ENCODE data around the gene PKDCC. TPM values are rescaled to one million over a fixed set of nuclear protein-coding genes. Genes with fewer than 3 reads are reported as not detected.
"Not testable (repeated sequence)": the region's sequence is repeated elsewhere in the genome, so short reads cannot be mapped to it uniquely, and the experiment has no call there.

Gene PKDCC
- total RNA-seq, 2 donors from 2014 or later: not detected

GRCh38 chr2:42076357-42077225, 28.8 kb downstream of the PKDCC start:
- peaks cover 10% of the 10 kb centered on the region for H3K27me3 Mint-ChIP-seq
- ATAC-seq (replicated peaks): no peak
- H3K4me1 Mint-ChIP-seq: no peaks in the 10 kb centered on the region
- H3K36me3 Mint-ChIP-seq (ENCODE audit: low read depth): no peaks in the 10 kb centered on the region
- H3K4me3 Mint-ChIP-seq: no peak overlapping the region
- no peak overlapping the region for H3K27ac Mint-ChIP-seq
- H3K9me3 Mint-ChIP-seq: no peaks in the 10 kb centered on the region

- Mint-ChIP-seq H3K27ac (no peak overlapping the region), H3K9me3 (no peaks in the 10 kb centered on the region), H3K36me3 (ENCODE audit: low read depth) (no peaks in the 10 kb centered on the region), H3K27me3 (peaks cover 10% of the 10 kb centered on the region), H3K4me1 (no peaks in the 10 kb centered on the region), H3K4me3 (no peak overlapping the region)
- ATAC-seq (replicated peaks): no peak
Measured at GRCh38 chr2:42077343-42077742, 29.5 kb downstream of the PKDCC start.

GRCh38 chr2:42079737-42080287, 32.0 kb downstream of the PKDCC start:
- no peaks in the 10 kb centered on the region for H3K36me3 Mint-ChIP-seq (ENCODE audit: low read depth)
- H3K4me3 Mint-ChIP-seq: no peak overlapping the region
- H3K9me3 Mint-ChIP-seq: no peaks in the 10 kb centered on the region
- H3K4me1 Mint-ChIP-seq: peaks cover 5% of the 10 kb centered on the region
- no peak overlapping the region for H3K27ac Mint-ChIP-seq
- H3K27me3 Mint-ChIP-seq: peaks cover 10% of the 10 kb centered on the region
- ATAC-seq (replicated peaks): no peak

GRCh38 chr2:42081151-42081550, 33.3 kb downstream of the PKDCC start:
- H3K9me3 Mint-ChIP-seq; H3K4me1 Mint-ChIP-seq; ATAC-seq (replicated peaks); H3K27me3 Mint-ChIP-seq; H3K4me3 Mint-ChIP-seq; H3K27ac Mint-ChIP-seq; H3K36me3 Mint-ChIP-seq (ENCODE audit: low read depth): not testable (repeated sequence)

- H3K4me1 Mint-ChIP-seq: peaks cover 5% of the 10 kb centered on the region
- no peaks in the 10 kb centered on the region for H3K9me3 Mint-ChIP-seq
- no peak overlapping the region for H3K27ac Mint-ChIP-seq
- H3K36me3 Mint-ChIP-seq (ENCODE audit: low read depth): no peaks in the 10 kb centered on the region
- ATAC-seq (replicated peaks): no peak
- peaks cover 10% of the 10 kb centered on the region for H3K27me3 Mint-ChIP-seq
- no peak overlapping the region for H3K4me3 Mint-ChIP-seq
Measured at GRCh38 chr2:42082016-42082415, 34.2 kb downstream of the PKDCC start.

- Mint-ChIP-seq H3K4me3 (no peak overlapping the region), H3K27ac (no peak overlapping the region), H3K4me1 (peaks cover 5% of the 10 kb centered on the region), H3K9me3 (no peaks in the 10 kb centered on the region), H3K36me3 (ENCODE audit: low read depth) (no peaks in the 10 kb centered on the region), H3K27me3 (peaks cover 4% of the 10 kb centered on the region)
- ATAC-seq (replicated peaks): no peak
Measured at GRCh38 chr2:42084231-42084671, 36.4 kb downstream of the PKDCC start.

- not testable (repeated sequence) for H3K27me3 Mint-ChIP-seq; H3K36me3 Mint-ChIP-seq (ENCODE audit: low read depth); H3K4me1 Mint-ChIP-seq; H3K4me3 Mint-ChIP-seq; ATAC-seq (replicated peaks); H3K9me3 Mint-ChIP-seq
- H3K27ac Mint-ChIP-seq: peak overlapping the region; percentile 35
Measured at GRCh38 chr2:42085070-42085469, 37.2 kb downstream of the PKDCC start.

- H3K27ac Mint-ChIP-seq: no peak overlapping the region
- H3K4me3 Mint-ChIP-seq: no peak overlapping the region
- H3K4me1 Mint-ChIP-seq: peaks cover 5% of the 10 kb centered on the region
- no peaks in the 10 kb centered on the region for H3K36me3 Mint-ChIP-seq (ENCODE audit: low read depth)
- H3K9me3 Mint-ChIP-seq: no peaks in the 10 kb centered on the region
- no peak for ATAC-seq (replicated peaks)
- H3K27me3 Mint-ChIP-seq: no peaks in the 10 kb centered on the region
Measured at GRCh38 chr2:42085706-42086487, 38.1 kb downstream of the PKDCC start.

- H3K9me3 Mint-ChIP-seq: no peaks in the 10 kb centered on the region
- H3K4me1 Mint-ChIP-seq: peaks cover 5% of the 10 kb centered on the region
- no peak overlapping the region for H3K4me3 Mint-ChIP-seq
- no peaks in the 10 kb centered on the region for H3K36me3 Mint-ChIP-seq (ENCODE audit: low read depth)
- no peaks in the 10 kb centered on the region for H3K27me3 Mint-ChIP-seq
- ATAC-seq (replicated peaks): peak; percentile 47
- no peak overlapping the region for H3K27ac Mint-ChIP-seq
Measured at GRCh38 chr2:42086500-42086953, 38.7 kb downstream of the PKDCC start.

- Mint-ChIP-seq H3K4me3 (no peak overlapping the region), H3K27ac (no peak overlapping the region), H3K27me3 (no peaks in the 10 kb centered on the region), H3K9me3 (no peaks in the 10 kb centered on the region), H3K36me3 (ENCODE audit: low read depth) (no peaks in the 10 kb centered on the region), H3K4me1 (peaks cover 5% of the 10 kb centered on the region)
- no peak for ATAC-seq (replicated peaks)
Measured at GRCh38 chr2:42087137-42087856, 39.5 kb downstream of the PKDCC start.

- H3K27ac Mint-ChIP-seq: no peak overlapping the region
- ATAC-seq (replicated peaks): no peak
- H3K4me1 Mint-ChIP-seq: peaks cover 1% of the 10 kb centered on the region
- no peaks in the 10 kb centered on the region for H3K36me3 Mint-ChIP-seq (ENCODE audit: low read depth)
- H3K27me3 Mint-ChIP-seq: no peaks in the 10 kb centered on the region
- no peaks in the 10 kb centered on the region for H3K9me3 Mint-ChIP-seq
- no peak overlapping the region for H3K4me3 Mint-ChIP-seq
Measured at GRCh38 chr2:42087857-42088195, 40.0 kb downstream of the PKDCC start.

GRCh38 chr2:42089340-42089925, 41.6 kb downstream of the PKDCC start:
- Mint-ChIP-seq H3K4me3 (no peak overlapping the region), H3K27me3 (no peaks in the 10 kb centered on the region), H3K4me1 (no peaks in the 10 kb centered on the region), H3K27ac (no peak overlapping the region), H3K36me3 (ENCODE audit: low read depth) (no peaks in the 10 kb centered on the region), H3K9me3 (no peaks in the 10 kb centered on the region)
- peak; percentile 97 for ATAC-seq (replicated peaks)

GRCh38 chr2:42090216-42090615, 42.4 kb downstream of the PKDCC start:
- Mint-ChIP-seq H3K27me3 (no peaks in the 10 kb centered on the region), H3K9me3 (no peaks in the 10 kb centered on the region), H3K4me3 (no peak overlapping the region), H3K36me3 (ENCODE audit: low read depth) (no peaks in the 10 kb centered on the region), H3K4me1 (no peaks in the 10 kb centered on the region), H3K27ac (no peak overlapping the region)
- ATAC-seq (replicated peaks): no peak

- Mint-ChIP-seq H3K4me3 (no peak overlapping the region), H3K27me3 (no peaks in the 10 kb centered on the region), H3K27ac (no peak overlapping the region), H3K9me3 (no peaks in the 10 kb centered on the region), H3K36me3 (ENCODE audit: low read depth) (no peaks in the 10 kb centered on the region), H3K4me1 (no peaks in the 10 kb centered on the region)
- ATAC-seq (replicated peaks): no peak
Measured at GRCh38 chr2:42091671-42092070, 43.9 kb downstream of the PKDCC start.

Data from activated T-helper 17 cell treated with anti-CD3 and anti-CD28 coated beads, Interleukin-2, amount 50 U/mL, for 72 hours (primary cell).